C4-2B (cell line): ENCODE results near the gene SLC24A3.

Experiments used
- ZFX ChIP-seq: fragments of 450-650 bp; IDR thresholded peaks from 2 replicates; pipeline ENCODE4 v1.6.1; 2017
- TF ChIP-seq, protein P1 (sequence below): fragments of 450-650 bp; conservative IDR thresholded peaks from 2 replicates; pipeline ENCODE4 v1.5.1; 2017; ENCODE audit warnings: mild to moderate bottlenecking

DNA sequence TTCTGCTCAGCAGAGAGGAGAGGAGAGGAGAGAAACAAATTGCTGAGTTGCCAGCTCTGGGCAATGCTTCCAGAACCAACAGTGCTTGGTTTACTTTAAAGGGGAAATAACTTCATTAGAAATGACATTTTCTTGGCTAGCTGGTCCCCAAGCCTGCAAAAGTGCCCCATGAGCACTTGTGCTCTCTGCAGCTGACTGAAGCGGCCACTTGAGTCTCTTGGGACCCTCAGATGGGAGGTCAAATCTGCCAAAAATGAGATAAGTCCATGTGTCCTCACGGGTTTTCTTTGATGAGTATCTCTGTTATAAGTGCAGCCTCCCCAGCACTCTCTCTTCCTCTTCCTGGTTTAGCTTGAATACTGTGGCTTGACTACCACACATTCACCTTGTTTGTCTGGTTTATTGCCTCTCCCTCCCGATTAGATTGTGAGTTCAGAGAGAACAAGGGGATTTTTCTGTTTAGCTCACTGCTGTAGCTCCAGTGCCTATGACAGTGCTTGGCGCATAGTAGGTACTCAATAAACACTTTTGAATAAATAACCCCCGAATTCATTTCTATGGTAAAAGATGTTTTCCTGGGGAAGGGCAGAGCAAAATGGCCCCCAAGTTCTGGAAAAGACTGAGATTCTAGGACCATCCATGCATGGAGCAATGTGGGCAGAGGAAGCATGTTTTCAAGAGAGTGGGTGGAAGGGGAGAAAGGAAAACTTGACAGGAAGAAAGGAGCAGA, 538.6 kb downstream of the SLC24A3 start:
- TF ChIP-seq, protein P1, sequence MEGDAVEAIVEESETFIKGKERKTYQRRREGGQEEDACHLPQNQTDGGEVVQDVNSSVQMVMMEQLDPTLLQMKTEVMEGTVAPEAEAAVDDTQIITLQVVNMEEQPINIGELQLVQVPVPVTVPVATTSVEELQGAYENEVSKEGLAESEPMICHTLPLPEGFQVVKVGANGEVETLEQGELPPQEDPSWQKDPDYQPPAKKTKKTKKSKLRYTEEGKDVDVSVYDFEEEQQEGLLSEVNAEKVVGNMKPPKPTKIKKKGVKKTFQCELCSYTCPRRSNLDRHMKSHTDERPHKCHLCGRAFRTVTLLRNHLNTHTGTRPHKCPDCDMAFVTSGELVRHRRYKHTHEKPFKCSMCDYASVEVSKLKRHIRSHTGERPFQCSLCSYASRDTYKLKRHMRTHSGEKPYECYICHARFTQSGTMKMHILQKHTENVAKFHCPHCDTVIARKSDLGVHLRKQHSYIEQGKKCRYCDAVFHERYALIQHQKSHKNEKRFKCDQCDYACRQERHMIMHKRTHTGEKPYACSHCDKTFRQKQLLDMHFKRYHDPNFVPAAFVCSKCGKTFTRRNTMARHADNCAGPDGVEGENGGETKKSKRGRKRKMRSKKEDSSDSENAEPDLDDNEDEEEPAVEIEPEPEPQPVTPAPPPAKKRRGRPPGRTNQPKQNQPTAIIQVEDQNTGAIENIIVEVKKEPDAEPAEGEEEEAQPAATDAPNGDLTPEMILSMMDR, result no peak
- no peak for TF ChIP-seq ZFX
